Psoas muscle (tissue), 8 donors: ENCODE measurements around the gene MYG1. TPM values are rescaled to one million over a fixed set of nuclear protein-coding genes. Genes with fewer than 3 reads are reported as not detected.

Experiments
- ATAC-seq, 4 donors: fragments of 200-7000 bp; cut with Tn5 transposase; one replicate each; pipeline ENCODE4 v1.9.1; 2020; ENCODE audit warnings: moderate library complexity in 3 of 4, mild to moderate bottlenecking in 2 of 4
- DNase-seq, 2 donors: peaks; one replicate each; pipeline ENCODE4 v3.0.0-alpha.2; 2020
- H3K27ac ChIP-seq: fragments of 200-600 bp; one replicate; pipeline ENCODE4 v1.8.0; 2022
- H3K27me3 ChIP-seq, 3 donors: fragments of 200-600 bp in 1 of 3; one replicate each; pipeline versions ENCODE4 v1.6.1 to v1.8.0; 2013 to 2022; ENCODE audit warnings: low read length in 2 of 3, mild to moderate bottlenecking in 2 of 3, moderate library complexity in 1 of 3; ENCODE audit not compliant: insufficient read depth in 3 of 3
- H3K36me3 ChIP-seq, 2 donors: fragments of 200-600 bp in 1 of 2; one replicate each; pipeline versions ENCODE4 v1.6.1 to v1.8.0; 2013 to 2022; ENCODE audit warnings: low read depth in 1 of 2, mild to moderate bottlenecking in 1 of 2, moderate library complexity in 1 of 2; ENCODE audit not compliant: insufficient read depth in 1 of 2
- H3K4me1 ChIP-seq: fragments of 200-600 bp; one replicate; pipeline ENCODE4 v1.8.0; 2022
- H3K4me3 ChIP-seq: fragments of 200-600 bp; one replicate; pipeline ENCODE4 v1.8.0; 2022; ENCODE audit warnings: mild to moderate bottlenecking
- H3K9me3 ChIP-seq: fragments of 200-600 bp; one replicate; pipeline ENCODE4 v1.8.0; 2022
- WGBS, 3 donors: extraction: QIAGEN DNeasy Blood & Tissue Kit; methylation state at CpG; one replicate each; pipeline versions ENCODE4 v1.1.6 to v1.1.7; 2013; 5-methylcytosine and 5-hydroxymethylcytosine counted together
- intact Hi-C, 2 donors: fragments of 100-400 bp; cut with DNase I; formaldehyde crosslinking; loops; one replicate each; pipeline versions ENCODE4 v1.11.0 to v1.14.2; 2022
- polyA plus RNA-seq, 3 donors: library from polyadenylated mRNA; stranded (reverse); fragments of 200-250 nt; gene quantifications; one replicate each; pipeline ENCODE4 v1.2.3, GENCODE V29; 2013
- total RNA-seq, 4 donors: library from RNA; stranded (reverse); fragmentation: NEBNext Ultra II Directional in 2 of 4; extraction: Animal tissue kit (Norgen Biotek cat#: 25700) in 2 of 4; gene quantifications; one replicate each; pipeline versions ENCODE4 v1.2.1 to v1.2.4, GENCODE V29; 2021 to 2023
- TF ChIP-seq, protein P1 (sequence below): fragments of 200-600 bp; IDR thresholded peaks from one replicate; pipeline ENCODE4 v1.8.0; 2022; ENCODE audit warnings: antibody characterized with exemption
- donor health status: healthy with polysubstance abuse.
- donor health status: DM: no; HTN: no; CAD: no; lungs with moderate emphysema.
- donor health status: Bipolar disorder and iron deficiency.
- donor health status: healthy.
- donor health status: DM: yes; HTN: yes; CAD: no.
- donor health status: DM: no; HTN: no; CAD: no.
- donor health status: DM: no; HTN: no; CAD: no.
- donor health status: DM: yes; HTN: yes; CAD: no.

Gene MYG1
- total and polyA plus RNA-seq, 7 donors: 34.6 to 68.9 (median 44.7) TPM

DNA sequence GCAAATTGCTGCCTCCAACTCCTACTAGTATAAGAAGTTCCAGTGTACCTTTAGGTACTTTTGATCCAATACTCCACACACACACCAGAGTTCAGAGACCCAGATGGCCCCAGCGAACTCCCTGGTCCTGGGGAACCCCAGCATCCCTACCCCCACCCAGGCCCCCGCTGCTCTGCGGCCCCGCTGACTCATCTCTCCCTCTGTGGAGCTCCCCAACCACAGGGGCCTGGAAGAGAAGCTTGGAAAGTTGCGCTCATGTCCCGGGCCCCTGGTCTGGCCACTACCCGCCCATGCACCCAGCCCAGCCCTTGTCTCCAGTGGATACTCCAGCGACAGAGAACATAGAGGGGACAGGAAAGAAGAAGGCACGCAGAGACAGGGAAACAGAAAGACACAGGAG lies 40.9 kb downstream of the MYG1 start:
- no peak overlapping the region for H3K4me3 ChIP-seq
- no peak overlapping the region for H3K27ac ChIP-seq
- WGBS, 3 donors: 80 to 88% (median 86%) methylated on average over 9 of the region's 9 CpGs
- TF ChIP-seq, protein P1, sequence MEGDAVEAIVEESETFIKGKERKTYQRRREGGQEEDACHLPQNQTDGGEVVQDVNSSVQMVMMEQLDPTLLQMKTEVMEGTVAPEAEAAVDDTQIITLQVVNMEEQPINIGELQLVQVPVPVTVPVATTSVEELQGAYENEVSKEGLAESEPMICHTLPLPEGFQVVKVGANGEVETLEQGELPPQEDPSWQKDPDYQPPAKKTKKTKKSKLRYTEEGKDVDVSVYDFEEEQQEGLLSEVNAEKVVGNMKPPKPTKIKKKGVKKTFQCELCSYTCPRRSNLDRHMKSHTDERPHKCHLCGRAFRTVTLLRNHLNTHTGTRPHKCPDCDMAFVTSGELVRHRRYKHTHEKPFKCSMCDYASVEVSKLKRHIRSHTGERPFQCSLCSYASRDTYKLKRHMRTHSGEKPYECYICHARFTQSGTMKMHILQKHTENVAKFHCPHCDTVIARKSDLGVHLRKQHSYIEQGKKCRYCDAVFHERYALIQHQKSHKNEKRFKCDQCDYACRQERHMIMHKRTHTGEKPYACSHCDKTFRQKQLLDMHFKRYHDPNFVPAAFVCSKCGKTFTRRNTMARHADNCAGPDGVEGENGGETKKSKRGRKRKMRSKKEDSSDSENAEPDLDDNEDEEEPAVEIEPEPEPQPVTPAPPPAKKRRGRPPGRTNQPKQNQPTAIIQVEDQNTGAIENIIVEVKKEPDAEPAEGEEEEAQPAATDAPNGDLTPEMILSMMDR: no peak
- H3K4me1 ChIP-seq: peaks cover 4% of the 10 kb centered on the region
- H3K9me3 ChIP-seq: no peaks in the 10 kb centered on the region
- ATAC-seq (no peak), DNase-seq (peak in 1 of 2 donors; percentile 26)
- H3K27me3 ChIP-seq: peaks cover 0 to 22% (median 6%) of the 10 kb centered on the region in 3 donors
- intact Hi-C loops: loop anchor here in 1 of 2 donors (10.0 kb wide), 1 partner anchor 334 kb away; the partner anchor contains the start of gene ATP5MC2
- no peaks in the 10 kb centered on the region for H3K36me3 ChIP-seq

DNA sequence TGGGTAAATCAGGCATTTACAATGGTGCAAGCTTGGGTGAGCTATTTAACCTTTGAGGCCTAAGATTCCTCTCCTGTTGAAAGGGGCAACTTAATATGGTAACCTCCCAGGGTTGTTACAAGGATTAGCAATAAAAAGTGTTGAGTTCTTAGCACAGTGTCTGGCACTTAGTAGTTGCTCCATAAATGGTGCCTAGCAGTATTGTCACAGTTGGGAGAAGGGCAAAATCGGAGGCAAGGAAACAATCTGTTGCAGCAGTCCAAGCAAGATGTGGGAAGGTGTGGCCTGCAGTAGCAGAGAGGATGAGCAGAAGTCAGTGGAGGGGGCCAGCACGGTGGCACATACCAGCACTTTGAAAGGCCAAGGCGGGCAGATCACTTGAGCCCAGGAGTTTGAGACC lies 44.0 kb downstream of the MYG1 start:
- intact Hi-C loops: loop anchor here in 1 of 2 donors (10.0 kb wide), 1 partner anchor 331 kb away; the partner anchor contains the start of gene ATP5MC2
- H3K27ac ChIP-seq: no peak overlapping the region
- TF ChIP-seq, protein P1: no peak
- WGBS, 3 donors: 59 to 72% (median 63%) methylated on average over 3 of the region's 3 CpGs
- no peaks in the 10 kb centered on the region for H3K9me3 ChIP-seq
- peaks cover 0 to 3% (median under 1%) of the 10 kb centered on the region in 3 donors for H3K27me3 ChIP-seq
- H3K36me3 ChIP-seq: no peaks in the 10 kb centered on the region
- DNase-seq (no peak), ATAC-seq (no peak)
- no peak overlapping the region for H3K4me3 ChIP-seq
- peaks cover 4% of the 10 kb centered on the region for H3K4me1 ChIP-seq

DNA sequence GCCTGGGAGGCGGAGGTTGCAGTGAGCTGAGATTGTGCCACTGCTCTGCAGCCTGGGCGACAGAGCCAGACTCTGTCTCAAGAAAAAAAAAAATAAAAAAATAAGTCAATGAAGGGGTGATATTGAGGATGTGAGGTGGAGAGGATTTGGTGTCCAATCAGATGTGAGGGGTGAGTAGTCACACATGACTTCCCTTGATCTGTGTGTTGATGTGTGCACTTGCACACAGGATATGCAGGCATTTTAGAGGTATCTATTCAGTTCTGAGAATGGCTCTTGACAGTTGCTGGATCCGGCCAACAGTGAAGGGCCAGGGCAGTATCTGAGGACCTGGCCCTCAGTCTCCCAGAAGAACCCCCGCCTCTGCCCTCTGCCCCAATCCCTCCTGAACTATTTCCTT lies 44.5 kb downstream of the MYG1 start:
- H3K4me3 ChIP-seq: no peak overlapping the region

DNA sequence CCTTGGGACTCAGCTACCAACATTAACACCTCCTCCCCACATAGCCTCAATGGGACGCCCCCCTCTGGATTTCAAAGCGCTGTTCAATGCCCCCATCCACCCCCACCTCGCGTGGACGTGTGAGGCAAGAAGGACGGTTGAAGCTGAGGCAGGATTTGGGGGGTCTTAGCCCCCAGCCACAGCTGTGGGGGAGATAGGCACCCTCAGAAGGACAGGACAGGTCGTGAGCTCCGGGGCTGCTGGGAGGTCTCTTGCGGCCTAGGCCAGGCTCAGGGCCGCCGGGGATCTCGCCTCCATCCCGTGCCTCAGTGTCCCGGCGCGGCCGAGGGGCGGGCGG lies 45.0 kb downstream of the MYG1 start:
- intact Hi-C loops: loop anchor here in 1 of 2 donors (2.0 to 10.0 kb wide), 2 partner anchors 18 to 330 kb away; partner anchors contain the start of gene ATP5MC2
- Histone ChIP-seq H3K4me1 (peaks cover 4% of the 10 kb centered on the region), H3K4me3 (peak overlapping the region; percentile 70), H3K27me3 (no peaks in the 10 kb centered on the region), H3K36me3 (no peaks in the 10 kb centered on the region), H3K9me3 (no peaks in the 10 kb centered on the region), H3K27ac (peak overlapping the region; percentile 61)
- TF ChIP-seq, protein P1: no peak
- ATAC-seq: no peak
- DNase-seq: no peak
- WGBS, 3 donors: 4 to 7% (median 6%) methylated on average over 13 to 19 of the region's 19 CpGs

More for the DNA sequence above, 44.5 kb downstream of the MYG1 start:
- DNase-seq (no peak), ATAC-seq (no peak)
- no peaks in the 10 kb centered on the region for H3K27me3 ChIP-seq
- no peak overlapping the region for H3K27ac ChIP-seq
- H3K9me3 ChIP-seq: no peaks in the 10 kb centered on the region
- no peaks in the 10 kb centered on the region for H3K36me3 ChIP-seq
- WGBS, 3 donors: 95 to 99% (median 96%) methylated on average over 4 of the region's 4 CpGs
- TF ChIP-seq, protein P1: no peak
- intact Hi-C loops: loop anchor here in 1 of 2 donors (2.0 to 10.0 kb wide), 2 partner anchors 17 to 331 kb away; partner anchors contain the start of gene ATP5MC2
- H3K4me1 ChIP-seq: peaks cover 4% of the 10 kb centered on the region
